Liver (tissue), 9 donors: ENCODE data around the gene B3GAT2. TPM values are rescaled to one million over a fixed set of nuclear protein-coding genes. Genes with fewer than 3 reads are reported as not detected.
"Not testable (repeated sequence)": the region's sequence is repeated elsewhere in the genome, so short reads cannot be mapped to it uniquely, and the experiment has no call there.

Source experiments
- DNase-seq: peaks from one replicate; pipeline ENCODE4 v3.0.0-alpha.2; 2017; ENCODE audit warnings: low spot score
- H3K27ac ChIP-seq, 2 donors: one replicate each; pipeline ENCODE4 v1.7.0; 2013; ENCODE audit warnings: inconsistent platforms in 2 of 2, low read length in 2 of 2, control low read depth in 1 of 2, low read depth in 1 of 2, mild to moderate bottlenecking in 1 of 2
- H3K27me3 ChIP-seq, 4 donors: one replicate each; pipeline versions ENCODE4 v1.6.1 to v1.7.0; 2013; ENCODE audit warnings: low read length in 3 of 4, inconsistent platforms in 1 of 4, mild to moderate bottlenecking in 1 of 4, moderate library complexity in 1 of 4; ENCODE audit not compliant: control insufficient read depth in 4 of 4, insufficient read depth in 4 of 4
- H3K36me3 ChIP-seq, 4 donors: one replicate each; pipeline versions ENCODE4 v1.6.1 to v1.7.0; 2013; ENCODE audit warnings: low read length in 3 of 4, mild to moderate bottlenecking in 3 of 4, low read depth in 1 of 4, moderate library complexity in 1 of 4; ENCODE audit not compliant: control insufficient read depth in 4 of 4, insufficient read depth in 3 of 4
- H3K4me1 ChIP-seq, 4 donors: one replicate each; pipeline versions ENCODE4 v1.6.1 to v1.7.0; 2013; ENCODE audit warnings: low read length in 3 of 4, mild to moderate bottlenecking in 3 of 4, moderate library complexity in 1 of 4; ENCODE audit not compliant: control insufficient read depth in 4 of 4, insufficient read depth in 4 of 4
- H3K4me3 ChIP-seq, 3 donors: one replicate each; pipeline versions ENCODE4 v1.6.1 to v1.7.0; 2013; ENCODE audit warnings: low read length in 3 of 3, control low read depth in 1 of 3, low read depth in 1 of 3, mild to moderate bottlenecking in 1 of 3
- H3K9ac ChIP-seq, 2 donors: one replicate each; pipeline ENCODE4 v1.7.0; 2013; ENCODE audit warnings: low read length in 2 of 2, mild to moderate bottlenecking in 2 of 2, moderate library complexity in 2 of 2, control low read depth in 1 of 2, low read depth in 1 of 2
- H3K9me3 ChIP-seq, 4 donors: one replicate each; pipeline versions ENCODE4 v1.6.1 to v1.7.0; 2013; ENCODE audit warnings: low read length in 3 of 4; ENCODE audit not compliant: control insufficient read depth in 4 of 4
- EGR1 ChIP-seq, 2 donors: IDR thresholded peaks; 2 replicates each; pipeline ENCODE4 v1.6.1; 2016 to 2018; ENCODE audit warnings: antibody characterized with exemption in 2 of 2, low read depth in 2 of 2
- FOXA1 ChIP-seq: IDR thresholded peaks from 2 replicates; pipeline ENCODE4 v1.6.1; 2016; ENCODE audit warnings: antibody characterized with exemption
- FOXA2 ChIP-seq: IDR thresholded peaks from 2 replicates; pipeline ENCODE4 v1.6.1; 2016; ENCODE audit warnings: antibody characterized with exemption
- HNF4A ChIP-seq, 2 donors: conservative IDR thresholded peaks; 2 replicates each; pipeline ENCODE4 v1.6.1; 2016; ENCODE audit warnings: antibody characterized with exemption in 2 of 2, mild to moderate bottlenecking in 2 of 2
- HNF4G ChIP-seq: IDR thresholded peaks from 2 replicates; pipeline ENCODE4 v1.6.1; 2016; ENCODE audit warnings: antibody characterized with exemption
- JUND ChIP-seq, 2 donors: IDR thresholded peaks; 2 replicates each; pipeline ENCODE4 v1.6.1; 2016; ENCODE audit warnings: antibody characterized with exemption in 2 of 2
- NR2F2 ChIP-seq: IDR thresholded peaks from 2 replicates; pipeline ENCODE4 v1.6.1; 2016; ENCODE audit warnings: antibody characterized with exemption
- RAD21 ChIP-seq, 2 donors: IDR thresholded peaks; 2 replicates each; pipeline ENCODE4 v1.6.1; 2016; ENCODE audit warnings: antibody characterized with exemption in 2 of 2, mild to moderate bottlenecking in 2 of 2
- REST ChIP-seq: IDR thresholded peaks from 2 replicates; pipeline ENCODE4 v1.6.1; 2016; ENCODE audit warnings: antibody characterized with exemption, mild to moderate bottlenecking
- RXRA ChIP-seq, 2 donors: IDR thresholded peaks; 2 replicates each; pipeline ENCODE4 v1.6.1; 2017 to 2018; ENCODE audit warnings: antibody characterized with exemption in 2 of 2, mild to moderate bottlenecking in 1 of 2
- SP1 ChIP-seq: IDR thresholded peaks from 2 replicates; pipeline ENCODE4 v1.6.1; 2018; ENCODE audit warnings: antibody characterized with exemption, mild to moderate bottlenecking
- YY1 ChIP-seq: IDR thresholded peaks from 2 replicates; pipeline ENCODE4 v1.6.1; 2016; ENCODE audit warnings: antibody characterized with exemption, mild to moderate bottlenecking
- ZBTB33 ChIP-seq: IDR thresholded peaks from 2 replicates; pipeline ENCODE4 v1.6.1; 2016; ENCODE audit warnings: antibody characterized with exemption
- WGBS: extraction: QIAGEN DNeasy Blood & Tissue Kit; methylation state at CpG from one replicate; pipeline ENCODE4 v1.1.7; 2013; 5-methylcytosine and 5-hydroxymethylcytosine counted together
- polyA plus RNA-seq, 2 donors: library from polyadenylated mRNA; stranded (reverse) in 1 of 2; unstranded in 1 of 2; fragments of 200-250 nt in 1 of 2; fragments of >200 nt in 1 of 2; fragmentation: Nextera tagmentation in 1 of 2; extraction: Ambion mirVana in 1 of 2; gene quantifications; one replicate each; pipeline versions ENCODE4 v1.2.1 to v1.2.3, GENCODE V29; 2013 to 2015
- total RNA-seq, 2 donors: library from RNA; depleted of rRNA; stranded (reverse); fragments of >200 nt; gene quantifications; one replicate each; pipeline ENCODE4 v1.2.3, GENCODE V29; 2014
- TF ChIP-seq, protein P1 (sequence below): IDR thresholded peaks from 2 replicates; pipeline ENCODE4 v1.6.1; 2016; ENCODE audit warnings: antibody characterized with exemption
- TF ChIP-seq, protein P2 (sequence below): IDR thresholded peaks from 2 replicates; pipeline ENCODE4 v1.6.1; 2016; ENCODE audit warnings: antibody characterized with exemption
- donor health status: healthy.
- donor health status: healthy.
- donor health status: healthy.
- donor health status: healthy.
- donor health status: healthy.

The B3GAT2 gene
- total and polyA plus RNA-seq, 4 donors = under 0.01 to 0.97 (median 0.36) TPM

DNA sequence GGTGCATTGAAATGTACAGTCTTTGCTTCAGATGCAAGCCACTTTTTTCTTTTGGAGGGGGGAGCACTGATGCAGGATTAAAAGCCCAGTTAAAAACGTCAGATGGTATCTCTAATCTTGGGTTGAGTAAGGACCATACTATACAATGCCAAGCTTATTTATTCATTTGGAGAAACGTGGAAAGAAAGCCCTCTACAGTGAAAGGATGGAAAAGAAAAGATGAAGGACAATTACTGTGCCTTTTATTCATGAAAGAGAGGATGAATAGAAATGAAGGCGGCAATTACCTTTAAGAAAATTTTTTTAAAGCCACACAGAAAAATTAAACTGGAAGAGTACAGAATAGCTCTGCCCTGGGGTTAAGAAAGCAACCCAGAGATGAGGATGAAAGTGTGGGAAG, 2.7 kb downstream of the B3GAT2 start:
- TF ChIP-seq, protein P1, sequence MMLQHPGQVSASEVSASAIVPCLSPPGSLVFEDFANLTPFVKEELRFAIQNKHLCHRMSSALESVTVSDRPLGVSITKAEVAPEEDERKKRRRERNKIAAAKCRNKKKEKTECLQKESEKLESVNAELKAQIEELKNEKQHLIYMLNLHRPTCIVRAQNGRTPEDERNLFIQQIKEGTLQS = no peak
- TF ChIP-seq SP1 (no peak), FOXA2 (no peak), NR2F2 (no peak), RAD21 (IDR thresholded peaks at IDR 0.05) (no peak), HNF4G (no peak), REST (no peak), YY1 (no peak), JUND (IDR thresholded peaks at IDR 0.05) (no peak), EGR1 (IDR thresholded peaks at IDR 0.05; ENCODE audit: low read depth in 2 of 2) (no peak), ZBTB33 (no peak), RXRA (IDR thresholded peaks at IDR 0.05) (no peak), FOXA1 (no peak), HNF4A (conservative IDR thresholded peaks at IDR 0.05) (no peak)
- TF ChIP-seq, protein P2, sequence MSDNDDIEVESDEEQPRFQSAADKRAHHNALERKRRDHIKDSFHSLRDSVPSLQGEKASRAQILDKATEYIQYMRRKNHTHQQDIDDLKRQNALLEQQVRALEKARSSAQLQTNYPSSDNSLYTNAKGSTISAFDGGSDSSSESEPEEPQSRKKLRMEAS = no peak
- Histone ChIP-seq H3K36me3 (no peaks in the 10 kb centered on the region), H3K9ac (no peak overlapping the region), H3K4me3 (no peak overlapping the region), H3K9me3 (no peaks in the 10 kb centered on the region), H3K27me3 (peaks cover 2 to 6% (median 5%) of the 10 kb centered on the region in 4 donors), H3K27ac (no peak overlapping the region), H3K4me1 (peaks cover 11 to 21% (median 18%) of the 10 kb centered on the region in 4 donors)
- 61% methylated on average over 3 of the region's 3 CpGs for WGBS
- no peak for DNase-seq

DNA sequence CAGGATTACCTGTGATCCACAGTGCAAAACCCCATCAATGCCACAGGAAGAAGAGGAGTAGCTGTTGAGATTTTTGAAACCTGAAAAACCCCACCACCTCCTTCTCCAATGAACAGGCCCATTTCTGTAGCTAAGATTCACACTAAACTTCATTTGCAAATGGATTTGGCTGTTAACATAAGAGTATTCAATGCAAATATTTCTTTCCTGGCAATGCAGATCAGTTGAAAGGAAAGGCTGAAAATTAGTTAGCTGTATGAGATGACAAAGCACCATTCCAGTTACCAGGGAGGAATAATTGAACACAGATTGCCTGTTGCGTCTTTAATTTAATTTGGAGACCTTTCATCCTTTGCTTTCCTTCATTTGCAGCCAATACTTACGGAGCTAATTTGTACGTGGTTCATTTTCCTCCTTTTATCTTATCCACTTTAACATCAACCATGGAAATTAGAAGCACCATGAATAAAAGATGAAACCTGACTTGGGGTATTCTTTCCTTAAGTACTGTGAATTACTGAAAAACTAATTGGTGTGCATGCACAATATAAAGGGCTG, 4.2 kb downstream of the B3GAT2 start:
- H3K4me3 ChIP-seq = no peak overlapping the region
- H3K27ac ChIP-seq = no peak overlapping the region
- peaks cover 0 to 6% (median 4%) of the 10 kb centered on the region in 4 donors for H3K27me3 ChIP-seq
- H3K9ac ChIP-seq = no peak overlapping the region
- H3K4me1 ChIP-seq = peaks cover 11 to 21% (median 18%) of the 10 kb centered on the region in 4 donors
- whole genome bisulfite sequencing = 66% methylated on average over 3 of the region's 3 CpGs
- no peak for DNase-seq
- H3K36me3 ChIP-seq = no peaks in the 10 kb centered on the region
- no peak for TF ChIP-seq ZBTB33
- no peaks in the 10 kb centered on the region for H3K9me3 ChIP-seq

DNA sequence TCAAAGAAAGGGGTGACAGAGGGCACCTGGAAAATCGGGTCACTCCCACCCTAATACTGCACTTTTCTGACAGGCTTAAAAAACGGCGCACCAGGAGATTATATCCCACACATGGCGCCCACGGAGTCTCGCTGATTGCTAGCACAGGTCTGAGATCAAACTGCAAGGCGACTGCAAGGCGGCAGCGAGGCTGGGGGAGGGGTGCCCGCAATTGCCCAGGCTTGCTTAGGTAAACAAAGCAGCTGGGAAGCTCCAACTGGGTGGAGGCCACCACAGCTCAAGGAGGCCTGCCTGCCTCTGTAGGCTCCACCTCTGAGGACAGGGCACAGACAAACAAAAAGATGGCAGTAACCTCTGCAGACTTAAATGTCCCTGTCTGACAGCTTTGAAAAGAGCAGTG, 12.5 kb downstream of the B3GAT2 start:
- not testable (repeated sequence) for H3K4me1 ChIP-seq, DNase-seq, H3K9me3 ChIP-seq, H3K27ac ChIP-seq, H3K4me3 ChIP-seq, H3K27me3 ChIP-seq, H3K9ac ChIP-seq, H3K36me3 ChIP-seq
- 95% methylated on average over 9 of the region's 10 CpGs for WGBS
